Esophagus squamous epithelium (tissue), 5 donors: ENCODE data around the gene CDHR5. TPM values are rescaled to one million over a fixed set of nuclear protein-coding genes. Genes with fewer than 3 reads are reported as not detected.
"Not testable (repeated sequence)": the region's sequence is repeated elsewhere in the genome, so short reads cannot be mapped to it uniquely, and the experiment has no call there.

Source experiments
- DNase-seq: peaks from one replicate; lab custom pipeline; 2025; lab: John Stamatoyannopoulos, UW
- H3K27ac ChIP-seq, 4 donors: fragments of 200-600 bp; sonication (generic); one replicate each; pipeline ENCODE4 v1.5.1; 2016 to 2019; ENCODE audit warnings: mild to moderate bottlenecking in 1 of 4
- H3K27me3 ChIP-seq, 4 donors: fragments of 200-600 bp; sonication (generic); 1 replicate in 3 of 4; 2 replicates in 1 of 4; pipeline versions ENCODE4 v1.5.1 to v1.6.0; 2017 to 2021; ENCODE audit warnings: antibody characterized with exemption in 1 of 4
- H3K36me3 ChIP-seq, 3 donors: fragments of 200-600 bp; sonication (generic); one replicate each; pipeline ENCODE4 v1.5.1; 2016 to 2019
- H3K4me1 ChIP-seq, 3 donors: fragments of 200-600 bp; sonication (generic); one replicate each; pipeline ENCODE4 v1.5.1; 2017 to 2019
- H3K4me3 ChIP-seq, 4 donors: fragments of 200-600 bp; sonication (generic); 1 replicate in 3 of 4; 2 replicates in 1 of 4; pipeline ENCODE4 v1.5.1; 2016 to 2019; ENCODE audit warnings: mild to moderate bottlenecking in 2 of 4, moderate library complexity in 1 of 4
- H3K9me3 ChIP-seq, 3 donors: fragments of 200-600 bp; sonication (generic); one replicate each; pipeline ENCODE4 v1.5.1; 2016 to 2019
- CTCF ChIP-seq, 6 experiments: fragments of 450-650 bp in 4 of 6; fragments of 200-600 bp in 2 of 6; sonication (generic) in 2 of 6; IDR thresholded peaks; one replicate each; pipeline ENCODE4 v1.5.1; 2016 to 2019; ENCODE audit warnings: antibody characterized with exemption in 6 of 6, mild to moderate bottlenecking in 4 of 6, moderate library complexity in 4 of 6
- POLR2A ChIP-seq, 4 donors: fragments of 450-650 bp; IDR thresholded peaks; one replicate each; pipeline ENCODE4 v1.6.1; 2017; ENCODE audit warnings: antibody characterized with exemption in 4 of 4, mild to moderate bottlenecking in 4 of 4, moderate library complexity in 3 of 4
- WGBS, 2 donors: methylation state at CpG; one replicate each; pipeline ENCODE4 v1.1.5; 2018; 5-methylcytosine and 5-hydroxymethylcytosine counted together
- intact Hi-C: fragments of 100-400 bp; cut with DNase I; formaldehyde crosslinking; loops from one replicate; pipeline ENCODE4 v1.15.0; 2022
- total RNA-seq, 4 donors: library from RNA; depleted of rRNA; stranded (reverse); fragments of >200 nt; gene quantifications; one replicate each; pipeline ENCODE4 v1.1.0, GENCODE V29; 2016
- donor health status: DM: yes; HTN: yes; CAD: no.

Gene CDHR5
- total RNA-seq, 4 donors from 2014 or later = not detected

- Histone ChIP-seq H3K9me3 (no peaks in the 10 kb centered on the region), H3K4me3 (no peak overlapping the region), H3K27me3 (no peaks in the 10 kb centered on the region), H3K4me1 (peaks cover 0 to 16% (median 0%) of the 10 kb centered on the region in 3 donors), H3K27ac (no peak overlapping the region), H3K36me3 (peaks cover 0 to 93% (median 5%) of the 10 kb centered on the region in 3 donors)
- TF ChIP-seq CTCF (IDR thresholded peaks at IDR 0.05) = no peak
- no peak for TF ChIP-seq POLR2A (IDR thresholded peaks at IDR 0.05)
- WGBS, 2 donors = 89 to 93% methylated on average over 14 to 15 of the region's 15 CpGs
- DNase-seq = no peak
- intact Hi-C loops = no loop called here
Observed at GRCh38 chr11:653837-654236, 29.1 kb upstream of the CDHR5 start.

GRCh38 chr11:653136-653535, 28.4 kb upstream of the CDHR5 start:
- H3K4me3 ChIP-seq, H3K9me3 ChIP-seq, H3K4me1 ChIP-seq, H3K27me3 ChIP-seq, H3K27ac ChIP-seq, DNase-seq, intact Hi-C loops: not testable (repeated sequence)
- 80 to 86% methylated on average over 7 to 14 of the region's 14 CpGs for WGBS, 2 donors
- peaks cover 0 to 93% (median 0%) of the 10 kb centered on the region in 3 donors for H3K36me3 ChIP-seq

- H3K27me3 ChIP-seq = no peaks in the 10 kb centered on the region
- intact Hi-C loops = no loop called here
- WGBS, 2 donors = 90 to 92% methylated on average over 10 of the region's 10 CpGs
- H3K4me1 ChIP-seq = no peaks in the 10 kb centered on the region
- TF ChIP-seq CTCF (IDR thresholded peaks at IDR 0.05) = no peak
- TF ChIP-seq POLR2A (IDR thresholded peaks at IDR 0.05) = no peak
- no peak for DNase-seq
- no peak overlapping the region for H3K4me3 ChIP-seq
- peaks cover 0 to 95% (median 0%) of the 10 kb centered on the region in 3 donors for H3K36me3 ChIP-seq
- H3K27ac ChIP-seq = no peak overlapping the region
- no peaks in the 10 kb centered on the region for H3K9me3 ChIP-seq
Observed at GRCh38 chr11:650482-650881, 25.7 kb upstream of the CDHR5 start.

- H3K4me1 ChIP-seq, H3K27ac ChIP-seq, H3K9me3 ChIP-seq, intact Hi-C loops, DNase-seq, H3K27me3 ChIP-seq, H3K4me3 ChIP-seq: not testable (repeated sequence)
- WGBS, 2 donors = 78 to 88% methylated on average over 7 to 8 of the region's 14 CpGs
- peaks cover 0 to 92% (median 6%) of the 10 kb centered on the region in 3 donors for H3K36me3 ChIP-seq
Observed at GRCh38 chr11:647672-648158, 23.0 kb upstream of the CDHR5 start.

- Histone ChIP-seq H3K27me3 (no peaks in the 10 kb centered on the region), H3K4me1 (peaks cover 0 to 5% (median 0%) of the 10 kb centered on the region in 3 donors), H3K27ac (no peak overlapping the region), H3K9me3 (no peaks in the 10 kb centered on the region), H3K36me3 (peaks cover 0 to 92% (median 6%) of the 10 kb centered on the region in 3 donors), H3K4me3 (no peak overlapping the region)
- TF ChIP-seq CTCF (IDR thresholded peaks at IDR 0.05) (no peak), POLR2A (IDR thresholded peaks at IDR 0.05) (no peak)
- intact Hi-C loops = no loop called here
- no peak for DNase-seq
- 80 to 82% methylated on average over 14 of the region's 14 CpGs for WGBS, 2 donors
Observed at GRCh38 chr11:646214-646613, 21.5 kb upstream of the CDHR5 start.

GRCh38 chr11:645536-645935, 20.8 kb upstream of the CDHR5 start:
- no peak overlapping the region for H3K4me3 ChIP-seq
- no peaks in the 10 kb centered on the region for H3K27me3 ChIP-seq
- no peaks in the 10 kb centered on the region for H3K9me3 ChIP-seq
- peaks cover 0 to 11% (median 0%) of the 10 kb centered on the region in 3 donors for H3K4me1 ChIP-seq
- intact Hi-C loops = no loop called here
- H3K36me3 ChIP-seq = peaks cover 0 to 91% (median 6%) of the 10 kb centered on the region in 3 donors
- no peak overlapping the region for H3K27ac ChIP-seq
- no peak for DNase-seq
- TF ChIP-seq CTCF (IDR thresholded peaks at IDR 0.05) = no peak
- no peak for TF ChIP-seq POLR2A (IDR thresholded peaks at IDR 0.05)
- 89 to 90% methylated on average over 2 to 9 of the region's 16 CpGs for WGBS, 2 donors
